GM21390 (cell line): Measurements from ENCODE around the gene MYH11.
"Not testable (repeated sequence)": the region's sequence is repeated elsewhere in the genome, so short reads cannot be mapped to it uniquely, and the experiment has no call there.

Experiments
- ATAC-seq: cut with Tn5 transposase; IDR thresholded peaks from one replicate; pipeline ENCODE4 v1.9.1; 2021; ENCODE audit not compliant: unreplicated experiment

The MYH11 gene

GRCh38 chr16:15689290-15689689 is 167.5 kb downstream of the MYH11 start:
- ATAC-seq, result no peak

DNA sequence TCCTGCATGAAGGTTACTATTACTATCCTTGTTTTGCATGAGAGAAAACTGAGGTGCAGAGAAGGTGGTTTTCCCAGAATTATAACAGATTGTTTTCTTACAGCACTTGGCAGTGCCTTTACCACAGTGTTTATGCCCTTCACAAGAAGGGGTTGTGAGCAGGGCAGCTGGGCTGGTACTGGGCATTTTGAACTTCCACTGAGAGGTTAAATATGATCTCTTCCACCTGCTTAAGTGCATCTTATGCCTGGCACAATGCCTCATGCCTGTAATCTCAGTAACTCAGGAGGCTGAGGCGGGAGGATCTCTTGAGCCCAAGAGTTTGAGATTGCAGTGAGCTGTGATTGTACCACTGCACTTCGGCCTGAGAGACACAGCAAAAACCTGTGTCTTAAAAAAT is 170.5 kb downstream of the MYH11 start:
- ATAC-seq, result no peak

- ATAC-seq, result no peak
Observed at GRCh38 chr16:15682105-15682570, 174.7 kb downstream of the MYH11 start.

DNA sequence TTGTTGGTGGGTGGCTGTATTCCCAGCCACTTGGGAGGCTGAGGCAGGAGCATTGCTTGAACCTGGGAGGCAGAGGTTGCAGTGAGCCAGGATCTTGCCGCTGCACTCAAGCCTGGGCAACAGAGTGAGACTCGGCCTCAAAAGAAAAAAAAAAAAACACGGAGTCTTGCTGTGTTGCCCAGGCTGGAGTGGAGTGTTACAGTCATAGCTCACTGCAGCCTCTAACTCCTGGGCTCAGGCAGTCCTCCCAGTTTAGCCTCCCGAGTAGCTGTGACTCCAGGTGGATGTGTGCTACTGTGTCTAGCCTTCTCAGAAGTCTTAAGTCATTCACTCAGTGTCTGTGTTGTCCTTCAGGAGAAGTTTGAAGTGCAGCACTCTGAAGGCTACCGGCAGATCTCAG is 179.4 kb downstream of the MYH11 start:
- ATAC-seq, result no peak

DNA sequence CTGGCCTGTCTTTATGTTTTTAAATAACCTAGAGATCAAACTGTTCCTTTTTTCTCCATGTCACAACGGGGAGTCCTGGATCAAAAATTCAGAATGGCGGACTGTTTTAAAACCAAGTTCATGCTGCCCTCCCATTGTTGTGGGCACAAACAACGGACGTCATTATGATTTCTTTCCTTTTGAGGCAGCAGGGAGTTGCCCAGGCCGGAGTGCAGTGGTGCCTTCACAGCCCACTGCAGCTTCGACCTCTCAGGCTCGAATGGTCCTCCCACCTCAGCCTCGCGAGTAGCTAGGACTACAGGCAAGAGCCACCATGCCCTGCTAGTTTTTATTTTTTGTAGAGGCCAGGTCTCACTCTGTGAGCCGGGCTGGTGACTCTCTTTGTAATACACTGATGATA is 180.3 kb downstream of the MYH11 start:
- no peak for ATAC-seq

GRCh38 chr16:15674571-15674970 is 182.3 kb downstream of the MYH11 start:
- ATAC-seq, result no peak

- no peak for ATAC-seq
Observed at GRCh38 chr16:15672514-15673167, 184.2 kb downstream of the MYH11 start.

- not testable (repeated sequence) for ATAC-seq
Observed at GRCh38 chr16:15672127-15672513, 184.7 kb downstream of the MYH11 start.

DNA sequence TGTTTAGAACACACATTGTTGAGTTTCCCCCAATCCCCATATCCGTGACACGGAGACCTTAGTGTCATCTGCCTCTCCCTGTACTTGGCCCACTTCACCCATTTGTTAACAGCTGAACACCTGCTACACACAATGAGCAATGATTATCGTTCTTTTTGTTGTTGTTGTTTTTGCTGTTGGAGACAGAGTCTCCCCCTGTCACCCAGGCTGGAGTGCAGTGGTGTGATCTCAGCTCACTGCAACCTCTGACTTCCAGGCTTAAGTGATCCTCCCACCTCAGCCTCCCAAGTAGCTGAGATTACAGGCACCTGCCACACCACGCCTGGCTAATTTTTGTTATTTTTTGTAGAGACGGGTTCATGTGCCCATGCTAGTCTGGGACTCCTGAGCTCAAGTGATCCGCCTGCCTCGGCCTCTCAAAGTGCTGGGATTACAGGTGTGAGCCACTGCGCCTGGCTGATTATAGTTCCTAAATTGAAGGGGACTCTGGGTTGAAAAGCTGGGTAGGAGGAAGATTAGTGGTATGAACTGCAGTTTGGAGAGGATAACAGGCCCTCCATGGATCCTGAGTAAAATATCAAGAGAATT is 185.2 kb downstream of the MYH11 start:
- no peak for ATAC-seq

- no peak for ATAC-seq
Observed at GRCh38 chr16:15667091-15667742, 189.6 kb downstream of the MYH11 start.

GRCh38 chr16:15665107-15665506 is 191.7 kb downstream of the MYH11 start:
- no peak for ATAC-seq

- no peak for ATAC-seq
Observed at GRCh38 chr16:15660203-15660601, 196.6 kb downstream of the MYH11 start.

- no peak for ATAC-seq
Observed at GRCh38 chr16:15658556-15658955, 198.3 kb downstream of the MYH11 start.

GRCh38 chr16:15658149-15658548 is 198.7 kb downstream of the MYH11 start:
- no peak for ATAC-seq

DNA sequence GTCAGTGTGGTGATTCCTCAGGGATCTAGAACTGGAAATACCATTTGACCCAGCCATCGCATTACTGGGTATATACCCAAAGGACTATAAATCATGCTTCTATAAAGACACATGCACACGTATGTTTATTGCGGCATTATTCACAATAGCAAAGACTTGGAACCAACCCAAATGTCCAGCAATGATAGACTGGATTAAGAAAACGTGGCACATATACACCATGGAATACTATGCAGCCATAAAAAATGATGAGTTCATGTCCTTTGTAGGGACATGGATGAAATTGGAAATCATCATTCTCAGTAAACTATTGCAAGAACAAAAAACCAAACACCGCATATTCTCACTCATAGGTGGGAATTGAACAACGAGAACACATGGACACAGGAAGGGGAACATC is 201.3 kb downstream of the MYH11 start:
- ATAC-seq, result not testable (repeated sequence)

GRCh38 chr16:15654591-15654990 is 202.2 kb downstream of the MYH11 start:
- ATAC-seq, result no peak

- ATAC-seq, result no peak
Observed at GRCh38 chr16:15653227-15653626, 203.6 kb downstream of the MYH11 start.
